Neural cell (in vitro differentiated cells): ENCODE measurements around the gene COL21A1. TPM values are rescaled to one million over a fixed set of nuclear protein-coding genes. Genes with fewer than 3 reads are reported as not detected.

Experiments
- H2AFZ ChIP-seq: fragments of 200-600, 300-800 bp; sonication (generic), shearing (Covaris generic); 2 replicates; pipeline ENCODE4 v1.6.0; 2014; ENCODE audit warnings: low read depth, mild to moderate bottlenecking, antibody characterized with exemption, low read length, moderate library complexity
- H3F3A ChIP-seq: fragments of 200-600 bp; shearing (Covaris generic); 2 replicates; pipeline ENCODE4 v1.6.1; 2016; ENCODE audit warnings: mild to moderate bottlenecking, moderate library complexity, mixed read lengths, antibody characterized with exemption, low read length; ENCODE audit not compliant: insufficient read depth, poor library complexity, severe bottlenecking
- H3K27ac ChIP-seq: fragments of 200-600, 300-800 bp; sonication (generic), shearing (Covaris generic); 2 replicates; pipeline ENCODE4 v1.5.1; 2014; ENCODE audit warnings: mild to moderate bottlenecking, low read length, moderate library complexity
- H3K27me3 ChIP-seq: fragments of 300-800, 200-600 bp; sonication (generic), shearing (Covaris generic); 2 replicates; pipeline ENCODE4 v1.6.0; 2014; ENCODE audit warnings: mild to moderate bottlenecking, low read depth, low read length, moderate library complexity; ENCODE audit not compliant: insufficient read depth
- H3K36me3 ChIP-seq: fragments of 300-800, 200-600 bp; sonication (generic), shearing (Covaris generic); 2 replicates; pipeline ENCODE4 v1.5.1; 2014; ENCODE audit warnings: mild to moderate bottlenecking, antibody characterized with exemption, low read length, moderate library complexity; ENCODE audit not compliant: insufficient read depth
- H3K4me2 ChIP-seq: fragments of 300-800, 200-600 bp; sonication (generic), shearing (Covaris generic); 2 replicates; pipeline ENCODE4 v1.6.0; 2014; ENCODE audit warnings: mild to moderate bottlenecking, low read length
- H3K4me3 ChIP-seq: fragments of 300-800, 200-600 bp; sonication (generic), shearing (Covaris generic); 2 replicates; pipeline ENCODE4 v1.5.1; 2014; ENCODE audit warnings: mild to moderate bottlenecking, low read length, moderate library complexity
- H3K79me2 ChIP-seq: fragments of 200-600 bp; shearing (Covaris generic); replicated peaks from 2 replicates; pipeline ENCODE4 v1.6.0; 2014; ENCODE audit warnings: mild to moderate bottlenecking, low read length, moderate library complexity; ENCODE audit not compliant: insufficient read depth
- H3K9ac ChIP-seq: fragments of 300-800, 200-600 bp; sonication (generic), shearing (Covaris generic); 2 replicates; pipeline ENCODE4 v1.6.1; 2016; ENCODE audit warnings: mild to moderate bottlenecking, low read length, mixed read lengths
- H3K9me2 ChIP-seq: fragments of 200-600 bp; shearing (Covaris generic); 2 replicates; pipeline ENCODE4 v1.6.1; 2016; ENCODE audit warnings: mild to moderate bottlenecking, low read length, mixed read lengths; ENCODE audit not compliant: insufficient read depth
- H3K9me3 ChIP-seq: fragments of 200-600, 300-800 bp; sonication (generic), shearing (Covaris generic); 2 replicates; pipeline ENCODE4 v1.6.1; 2016; ENCODE audit warnings: mild to moderate bottlenecking, mixed run types, low read length, moderate library complexity, mixed read lengths
- H4K20me1 ChIP-seq: fragments of 200-600 bp; shearing (Covaris generic); 2 replicates; pipeline ENCODE4 v1.6.1; 2016; ENCODE audit warnings: mild to moderate bottlenecking, mixed run types; ENCODE audit not compliant: insufficient read depth
- CTCF ChIP-seq: fragments of 450-650 bp; IDR thresholded peaks from 2 replicates; pipeline ENCODE4 v1.5.1; 2014; ENCODE audit warnings: antibody characterized with exemption, mild to moderate bottlenecking, moderate library complexity; ENCODE audit not compliant: poor library complexity, severe bottlenecking
- EP300 ChIP-seq: fragments of 450-650 bp; conservative IDR thresholded peaks from 2 replicates; pipeline ENCODE4 v1.6.1; 2014; ENCODE audit warnings: antibody characterized with exemption, mild to moderate bottlenecking, moderate library complexity; ENCODE audit not compliant: poor library complexity, severe bottlenecking
- EZH2 ChIP-seq: fragments of 200-600, 300-800 bp; shearing (Covaris generic), sonication (generic); IDR thresholded peaks from 2 replicates; pipeline ENCODE4 v1.6.1; 2014; ENCODE audit warnings: antibody characterized with exemption, low read length, borderline replicate concordance, mild to moderate bottlenecking; ENCODE audit not compliant: insufficient read depth, poor library complexity, severe bottlenecking
- MXI1 ChIP-seq: fragments of 450-650 bp; conservative IDR thresholded peaks from 2 replicates; pipeline ENCODE4 v1.6.1; 2014; ENCODE audit warnings: antibody characterized with exemption, mild to moderate bottlenecking; ENCODE audit not compliant: poor library complexity, severe bottlenecking
- POLR2AphosphoS5 ChIP-seq: IDR thresholded peaks from 2 replicates; pipeline ENCODE4 v1.6.1; 2012
- RAD21 ChIP-seq: fragments of 450-650 bp; conservative IDR thresholded peaks from 2 replicates; pipeline ENCODE4 v1.6.1; 2014; ENCODE audit warnings: antibody characterized with exemption, mild to moderate bottlenecking, moderate library complexity
- REST ChIP-seq: IDR thresholded peaks from 2 replicates; pipeline ENCODE4 v1.6.1; 2012; ENCODE audit warnings: borderline replicate concordance
- SMC3 ChIP-seq: fragments of 450-650 bp; conservative IDR thresholded peaks from 2 replicates; pipeline ENCODE4 v1.6.1; 2014; ENCODE audit warnings: antibody characterized with exemption, mild to moderate bottlenecking, moderate library complexity; ENCODE audit not compliant: poor library complexity
- TAF1 ChIP-seq: IDR thresholded peaks from 2 replicates; pipeline ENCODE4 v1.6.1; 2012; ENCODE audit warnings: low read depth
- polyA plus RNA-seq: library from polyadenylated mRNA; depleted of rRNA; stranded (reverse); fragments of >200 nt; gene quantifications from 2 replicates; pipeline ENCODE4 v1.2.3, GENCODE V29; 2014

Gene COL21A1
- polyA plus RNA-seq, 1 donor from 2014 or later, result 0.25 TPM

- H3K4me2 ChIP-seq, result no peak overlapping the region
- no peak overlapping the region for H3K4me3 ChIP-seq
- TF ChIP-seq MXI1 (no peak), EZH2 (no peak), SMC3 (no peak), TAF1 (no peak), REST (no peak), EP300 (no peak)
- H3K79me2 ChIP-seq, result no peaks in the 10 kb centered on the region
- H4K20me1 ChIP-seq, result no peaks in the 10 kb centered on the region
- H3F3A ChIP-seq, result no peaks in the 10 kb centered on the region
- no peak overlapping the region for H2AFZ ChIP-seq
- no peaks in the 10 kb centered on the region for H3K27me3 ChIP-seq
- no peaks in the 10 kb centered on the region for H3K36me3 ChIP-seq
- no peaks in the 10 kb centered on the region for H3K9me2 ChIP-seq
- no peak overlapping the region for H3K9ac ChIP-seq
- no peak overlapping the region for H3K27ac ChIP-seq
- no peaks in the 10 kb centered on the region for H3K9me3 ChIP-seq
These were observed 146.2 kb downstream of the COL21A1 start for GRCh38 chr6:56101141-56101553.

GRCh38 chr6:56096946-56097621 is 150.3 kb downstream of the COL21A1 start:
- H3K27ac ChIP-seq, result no peak overlapping the region
- H3K27me3 ChIP-seq, result no peaks in the 10 kb centered on the region
- no peaks in the 10 kb centered on the region for H3K9me3 ChIP-seq
- no peak overlapping the region for H3K4me3 ChIP-seq
- H2AFZ ChIP-seq, result no peak overlapping the region
- no peaks in the 10 kb centered on the region for H3F3A ChIP-seq
- no peaks in the 10 kb centered on the region for H3K79me2 ChIP-seq
- no peak overlapping the region for H3K4me2 ChIP-seq
- no peaks in the 10 kb centered on the region for H4K20me1 ChIP-seq
- no peaks in the 10 kb centered on the region for H3K9me2 ChIP-seq
- H3K36me3 ChIP-seq, result no peaks in the 10 kb centered on the region
- TF ChIP-seq CTCF (no peak), REST (no peak), MXI1 (no peak), POLR2AphosphoS5 (no peak), EP300 (no peak), EZH2 (no peak), SMC3 (no peak), TAF1 (no peak), RAD21 (no peak)
- no peak overlapping the region for H3K9ac ChIP-seq
